ENCODE results near the gene TIMM9. TPM values are rescaled to one million over a fixed set of nuclear protein-coding genes. Genes with fewer than 3 reads are reported as not detected.
A peak's percentile ranks its signal among the peaks of the same experiment; 100 is the strongest.
"Not testable (repeated sequence)": the region's sequence is repeated elsewhere in the genome, so short reads cannot be mapped to it uniquely, and the experiment has no call there.

TIMM9 gene
- total and polyA plus RNA-seq, 9 donors: 32.8 to 92.6 (median 48.0) TPM

DNA sequence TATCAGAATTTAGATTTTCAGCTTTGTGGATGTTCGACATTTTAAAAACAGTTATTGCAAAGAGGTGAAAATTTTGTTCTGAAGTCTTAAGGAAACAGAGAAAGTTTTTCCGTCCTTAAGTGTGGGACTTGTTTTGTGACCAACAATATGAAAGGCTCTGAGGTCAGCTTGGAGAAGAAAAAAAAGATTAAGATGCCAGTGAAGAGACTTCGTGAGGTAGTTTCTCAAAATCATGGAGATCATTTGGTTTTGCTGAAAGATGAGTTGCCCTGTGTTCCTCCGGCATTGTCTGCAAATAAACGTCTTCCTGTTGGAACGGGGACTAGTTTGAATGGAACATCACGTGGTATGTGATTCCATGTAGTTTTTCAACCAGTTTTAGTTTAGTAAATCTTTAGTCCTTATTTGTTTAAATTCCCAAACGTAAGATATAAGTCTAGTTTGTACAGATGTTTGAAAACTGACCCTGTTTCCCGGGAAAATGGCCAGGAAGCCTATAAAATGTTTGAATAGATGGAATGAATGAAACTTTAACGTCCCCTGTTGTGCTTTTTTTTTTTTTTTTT lies 870 bp upstream of the TIMM9 start:
- peak overlapping the region in 1 of 2 donors; percentile 72 for H3K27ac ChIP-seq
- H3K36me3 ChIP-seq: no peaks in the 10 kb centered on the region
- TF ChIP-seq, protein P1, sequence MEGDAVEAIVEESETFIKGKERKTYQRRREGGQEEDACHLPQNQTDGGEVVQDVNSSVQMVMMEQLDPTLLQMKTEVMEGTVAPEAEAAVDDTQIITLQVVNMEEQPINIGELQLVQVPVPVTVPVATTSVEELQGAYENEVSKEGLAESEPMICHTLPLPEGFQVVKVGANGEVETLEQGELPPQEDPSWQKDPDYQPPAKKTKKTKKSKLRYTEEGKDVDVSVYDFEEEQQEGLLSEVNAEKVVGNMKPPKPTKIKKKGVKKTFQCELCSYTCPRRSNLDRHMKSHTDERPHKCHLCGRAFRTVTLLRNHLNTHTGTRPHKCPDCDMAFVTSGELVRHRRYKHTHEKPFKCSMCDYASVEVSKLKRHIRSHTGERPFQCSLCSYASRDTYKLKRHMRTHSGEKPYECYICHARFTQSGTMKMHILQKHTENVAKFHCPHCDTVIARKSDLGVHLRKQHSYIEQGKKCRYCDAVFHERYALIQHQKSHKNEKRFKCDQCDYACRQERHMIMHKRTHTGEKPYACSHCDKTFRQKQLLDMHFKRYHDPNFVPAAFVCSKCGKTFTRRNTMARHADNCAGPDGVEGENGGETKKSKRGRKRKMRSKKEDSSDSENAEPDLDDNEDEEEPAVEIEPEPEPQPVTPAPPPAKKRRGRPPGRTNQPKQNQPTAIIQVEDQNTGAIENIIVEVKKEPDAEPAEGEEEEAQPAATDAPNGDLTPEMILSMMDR (IDR thresholded peaks at IDR 0.05): no peak
- TF ChIP-seq POLR2A (IDR thresholded peaks at IDR 0.05): no peak
- TF ChIP-seq EP300 (IDR thresholded peaks at IDR 0.05): no peak
- no peaks in the 10 kb centered on the region for H3K27me3 ChIP-seq
- H3K9me3 ChIP-seq: no peaks in the 10 kb centered on the region
- no peak for DNase-seq
- intact Hi-C loops (cut with DNase I): loop anchor here in 1 of 4 donors (5.0 kb wide), 1 partner anchor 186 kb away; the partner anchor contains the start of gene PSMA3
- H3K4me1 ChIP-seq (ENCODE audit: insufficient read depth): peaks cover 1% of the 10 kb centered on the region
- 0 to 1% (median 0%) methylated on average over 10 of the region's 10 CpGs for WGBS, 3 donors
- peak overlapping the region; percentile 67 for H3K4me3 ChIP-seq

DNA sequence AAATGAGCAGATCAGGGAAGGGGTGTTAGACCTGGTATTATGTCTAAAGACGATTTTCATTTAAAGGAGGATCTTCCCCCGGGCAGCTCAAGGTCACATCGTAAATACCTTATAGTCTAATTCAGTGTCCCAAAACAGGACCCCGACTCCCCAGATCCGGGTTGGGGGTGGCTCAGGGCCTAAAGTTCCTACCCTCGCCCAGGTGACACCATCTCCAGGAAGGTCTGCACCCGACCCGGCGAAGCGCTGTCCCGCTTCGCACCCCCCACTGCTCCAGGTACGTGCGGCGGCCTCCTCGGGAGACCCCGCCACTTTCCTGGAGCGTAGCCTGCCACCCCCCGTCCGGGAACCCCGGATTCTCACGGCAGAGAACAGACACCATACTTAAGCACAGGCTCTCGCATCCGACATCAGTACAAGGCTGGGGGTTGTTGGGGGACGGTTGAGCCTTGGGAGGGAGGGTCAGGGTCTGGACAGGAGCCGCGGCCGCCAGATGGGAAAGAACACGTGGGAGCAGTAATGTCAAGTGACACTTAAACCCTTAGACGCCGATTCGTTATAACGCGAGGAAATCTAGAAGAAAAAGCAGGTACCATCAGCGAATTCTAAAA lies 556 bp downstream of the TIMM9 start:
- H3K9me3 ChIP-seq: no peaks in the 10 kb centered on the region
- 0% methylated on average over 31 to 35 of the region's 35 CpGs for WGBS, 3 donors
- peak overlapping the region; percentile 67 for H3K4me3 ChIP-seq
- peak; percentile 64 to 79 (median 73) for DNase-seq
- H3K4me1 ChIP-seq (ENCODE audit: insufficient read depth): peaks cover 1% of the 10 kb centered on the region
- no peak for TF ChIP-seq EP300 (IDR thresholded peaks at IDR 0.05)
- TF ChIP-seq, protein P1 (IDR thresholded peaks at IDR 0.05): no peak
- no peak for TF ChIP-seq POLR2A (IDR thresholded peaks at IDR 0.05)
- no peaks in the 10 kb centered on the region for H3K27me3 ChIP-seq
- peak overlapping the region; percentile 72 to 81 for H3K27ac ChIP-seq
- intact Hi-C loops (cut with DNase I): loop anchor here in 1 of 4 donors (5.0 kb wide), 1 partner anchor 184 kb away; the partner anchor contains the start of gene PSMA3
- no peaks in the 10 kb centered on the region for H3K36me3 ChIP-seq

DNA sequence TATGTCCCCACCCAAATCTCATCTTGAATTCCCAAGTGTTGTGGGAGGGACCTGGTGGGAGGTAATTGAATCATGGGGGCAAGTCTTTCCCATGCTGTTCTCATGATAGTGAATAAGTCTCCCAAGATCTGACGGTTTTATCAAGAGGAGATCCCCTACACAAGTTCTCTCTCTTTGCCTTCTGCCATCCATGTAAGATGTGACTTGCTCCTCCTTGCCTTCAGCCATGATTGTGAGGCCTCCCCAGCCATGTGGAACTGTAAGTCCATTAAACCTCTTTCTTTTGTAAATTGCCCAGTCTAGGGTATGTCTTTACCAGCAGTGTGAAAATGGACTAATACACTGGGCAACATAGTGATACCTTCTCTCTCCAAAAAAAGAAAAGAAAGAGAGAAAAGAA lies 10.4 kb downstream of the TIMM9 start:
- 88 to 100% (median 89%) methylated on average over 1 of the region's 1 CpG for WGBS, 3 donors
- H3K4me1 ChIP-seq (ENCODE audit: insufficient read depth); DNase-seq; H3K27ac ChIP-seq; H3K36me3 ChIP-seq; H3K27me3 ChIP-seq; H3K4me3 ChIP-seq; intact Hi-C loops (cut with DNase I); H3K9me3 ChIP-seq: not testable (repeated sequence)

DNA sequence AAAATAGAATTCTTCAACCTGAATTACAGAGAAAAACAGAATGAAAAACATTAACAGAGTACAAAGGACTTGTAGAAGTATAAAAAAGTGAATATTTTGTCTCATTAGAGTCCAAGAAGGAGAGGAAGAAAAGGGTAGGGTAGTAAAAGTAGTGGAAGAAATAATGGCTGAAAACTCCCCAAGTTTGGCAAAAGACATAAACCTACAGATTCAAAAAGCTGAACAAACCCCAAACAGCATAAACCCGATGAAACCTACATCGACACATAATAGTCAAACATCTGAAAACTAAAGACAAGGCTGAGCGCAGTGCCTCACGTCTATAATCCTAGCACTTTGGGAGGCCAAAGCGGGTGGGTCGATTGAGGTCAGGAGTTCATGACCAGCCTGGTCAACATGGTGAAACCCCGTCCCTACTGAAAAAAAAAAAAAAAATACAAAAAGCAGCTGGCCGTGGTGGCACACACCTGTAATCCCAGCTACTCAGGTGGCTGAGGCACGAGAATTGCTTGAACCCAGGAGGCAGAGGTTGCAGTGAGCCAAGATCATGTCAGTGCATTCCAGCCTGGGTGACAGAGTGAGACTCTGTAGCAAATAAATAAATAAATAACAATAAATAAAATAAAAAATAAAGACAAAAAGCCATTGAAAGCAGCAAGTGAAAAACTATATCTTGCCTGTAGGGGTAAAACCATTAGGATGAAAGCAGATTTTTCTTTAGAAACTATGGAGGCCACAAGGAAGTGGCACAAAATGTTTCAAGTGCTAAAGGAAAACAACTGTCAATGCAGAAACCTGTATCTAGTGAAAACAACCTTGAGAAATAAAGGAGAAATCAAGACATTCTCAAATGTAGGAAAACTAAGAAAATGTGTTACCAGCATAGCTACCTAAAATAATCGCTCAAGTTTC lies 11.4 kb downstream of the TIMM9 start:
- TF ChIP-seq, protein P1 (IDR thresholded peaks at IDR 0.05): no peak
- no peak for TF ChIP-seq POLR2A (IDR thresholded peaks at IDR 0.05)
- Histone ChIP-seq H3K27me3 (no peaks in the 10 kb centered on the region), H3K36me3 (no peaks in the 10 kb centered on the region), H3K27ac (no peak overlapping the region), H3K4me3 (no peak overlapping the region), H3K9me3 (no peaks in the 10 kb centered on the region), H3K4me1 (ENCODE audit: insufficient read depth) (no peaks in the 10 kb centered on the region)
- no peak for DNase-seq
- intact Hi-C loops (cut with DNase I): no loop called here
- WGBS, 3 donors: 95 to 97% (median 95%) methylated on average over 10 of the region's 10 CpGs
